B cell (primary cell): ENCODE results near the gene CHRNA4. TPM values are rescaled to one million over a fixed set of nuclear protein-coding genes. Genes with fewer than 3 reads are reported as not detected.

ENCODE experiments used
- ATAC-seq: fragments of 200-7000 bp; cut with Tn5 transposase; one replicate; pipeline ENCODE4 v1.10.0; 2021; ENCODE audit warnings: low read depth, mild to moderate bottlenecking, moderate number of reproducible peaks, moderate library complexity
- CTCF ChIA-PET: fragments of 350-600 bp; sonication (Branson Sonifier 250); formaldehyde crosslinking; loops from one replicate; lab custom pipeline; 2021; ENCODE audit warnings: antibody characterized with exemption, inconsistent platforms; lab: Charles Lee
- POLR2A ChIA-PET: fragments of 350-600 bp; sonication (Branson Sonifier 250); formaldehyde crosslinking; loops from one replicate; lab custom pipeline; 2021; ENCODE audit warnings: antibody characterized with exemption; lab: Charles Lee
- DNase-seq: peaks from one replicate; pipeline ENCODE4 v3.0.0; 2013
- H2AFZ ChIP-seq: 2 replicates; pipeline ENCODE4 v1.6.1; 2012; ENCODE audit warnings: mild to moderate bottlenecking, low read depth, low read length; ENCODE audit not compliant: insufficient read depth, poor library complexity, severe bottlenecking
- H3K27ac ChIP-seq, 2 donors: 1 replicate in 1 of 2; 2 replicates in 1 of 2; pipeline ENCODE4 v1.5.1; 2012 to 2013; ENCODE audit warnings: low read length in 2 of 2, mild to moderate bottlenecking in 2 of 2, moderate library complexity in 1 of 2
- H3K27me3 ChIP-seq, 4 experiments: fragments of 200-600 bp in 1 of 4; sonication (generic) in 1 of 4; replicated peaks in 1 of 4; 1 replicate in 2 of 4; 2 replicates in 2 of 4; pipeline versions ENCODE4 v1.6.1 to v1.7.0; 2013 to 2016; ENCODE audit warnings: low read length in 3 of 4, mild to moderate bottlenecking in 2 of 4, mixed read lengths in 1 of 4, moderate library complexity in 1 of 4; ENCODE audit not compliant: insufficient read depth in 4 of 4, control insufficient read depth in 3 of 4; ENCODE audit errors: control extremely low read depth in 1 of 4
- H3K36me3 ChIP-seq, 2 experiments: replicated peaks in 1 of 2; 1 replicate in 1 of 2; 2 replicates in 1 of 2; pipeline versions ENCODE4 v1.6.1 to v1.7.1; 2013; ENCODE audit warnings: low read length in 1 of 2; ENCODE audit not compliant: insufficient read depth in 2 of 2, control insufficient read depth in 1 of 2; ENCODE audit errors: control extremely low read depth in 1 of 2, extremely low read depth in 1 of 2
- H3K4me1 ChIP-seq, 2 donors: fragments of 200-600 bp in 1 of 2; sonication (generic) in 1 of 2; 1 replicate in 1 of 2; 2 replicates in 1 of 2; pipeline versions ENCODE4 v1.5.1 to v1.6.1; 2013 to 2017; ENCODE audit warnings: low read length in 2 of 2; ENCODE audit not compliant: control insufficient read depth in 2 of 2, insufficient read depth in 2 of 2
- H3K4me2 ChIP-seq: replicated peaks from 2 replicates; pipeline ENCODE3; 2012; ENCODE audit warnings: mild to moderate bottlenecking, low read depth, low read length; ENCODE audit not compliant: poor library complexity, severe bottlenecking
- H3K4me3 ChIP-seq, 5 experiments: fragments of 200-600 bp in 1 of 5; sonication (generic) in 1 of 5; 1 replicate in 3 of 5; 2 replicates in 2 of 5; pipeline versions ENCODE4 v1.5.1 to v1.7.0; 2011 to 2016; ENCODE audit warnings: low read length in 4 of 5, mild to moderate bottlenecking in 4 of 5, low read depth in 2 of 5, control low read depth in 1 of 5, moderate library complexity in 1 of 5; ENCODE audit not compliant: insufficient read depth in 1 of 5; ENCODE audit errors: control extremely low read depth in 1 of 5, extremely low read depth in 1 of 5
- H3K79me2 ChIP-seq: fragments of 200-600 bp; sonication (generic); one replicate; pipeline ENCODE4 v1.6.0; 2016; ENCODE audit warnings: low read length; ENCODE audit not compliant: control insufficient read depth, insufficient read depth
- H3K9ac ChIP-seq: fragments of 200-600 bp; sonication (generic); 2 replicates; pipeline ENCODE4 v1.6.1; 2017; ENCODE audit warnings: mild to moderate bottlenecking, low read length, moderate library complexity
- H3K9me3 ChIP-seq, 3 donors: one replicate each; pipeline versions ENCODE4 v1.6.1 to v1.7.1; 2013; ENCODE audit warnings: low read length in 2 of 3; ENCODE audit not compliant: control insufficient read depth in 2 of 3, insufficient read depth in 1 of 3; ENCODE audit errors: control extremely low read depth in 1 of 3
- H4K20me1 ChIP-seq: 2 replicates; pipeline ENCODE4 v1.6.0; 2012; ENCODE audit warnings: mild to moderate bottlenecking, low read length; ENCODE audit not compliant: insufficient read depth, control insufficient read depth, poor library complexity, severe bottlenecking
- H3K27ac Mint-ChIP-seq: one replicate; pipeline ENCODE4 v1.8.0; 2021; ENCODE audit warnings: mixed read lengths
- H3K27me3 Mint-ChIP-seq: one replicate; pipeline ENCODE4 v1.8.0; 2021; ENCODE audit warnings: mixed read lengths
- H3K4me1 Mint-ChIP-seq: one replicate; pipeline ENCODE4 v1.8.0; 2021; ENCODE audit warnings: mixed read lengths
- H3K4me3 Mint-ChIP-seq: one replicate; pipeline ENCODE4 v1.8.0; 2021; ENCODE audit warnings: mixed read lengths
- H3K9me3 Mint-ChIP-seq: one replicate; pipeline ENCODE4 v1.8.0; 2022; ENCODE audit warnings: mixed read lengths; ENCODE audit not compliant: insufficient read depth
- EZH2 ChIP-seq: IDR thresholded peaks from 2 replicates; pipeline ENCODE4 v1.6.1; 2012; ENCODE audit warnings: borderline replicate concordance, low read depth, mild to moderate bottlenecking, moderate library complexity, low read length; ENCODE audit not compliant: insufficient read depth, poor library complexity, severe bottlenecking
- WGBS: methylation state at CpG from one replicate; pipeline ENCODE4 v1.1.5; 2013; ENCODE audit warnings: missing lambda C conversion rate; ENCODE audit not compliant: insufficient coverage; 5-methylcytosine and 5-hydroxymethylcytosine counted together
- intact Hi-C: fragments of 100-400 bp; cut with micrococcal nuclease; formaldehyde crosslinking; loops from one replicate; pipeline ENCODE4 v1.10.0; 2022
- polyA plus RNA-seq: library from polyadenylated mRNA; depleted of rRNA; stranded (reverse); fragments of >200 nt; gene quantifications from 2 replicates; pipeline ENCODE4 v1.2.3, GENCODE V29; 2012
- total RNA-seq, 2 donors: library from RNA; stranded (reverse); fragments of 120-200 nt in 1 of 2; gene quantifications; 1 replicate in 1 of 2; 2 replicates in 1 of 2; pipeline versions ENCODE4 v1.2.3 to v1.2.4, GENCODE V29; 2013 to 2022
- TF ChIP-seq, protein P1 (sequence below): fragments of 200-600 bp; IDR thresholded peaks from one replicate; pipeline ENCODE4 v1.8.0; 2022; ENCODE audit warnings: antibody characterized with exemption, mild to moderate bottlenecking

The CHRNA4 gene
- total and polyA plus RNA-seq, 2 donors (not counting 1 experiment from before 2014, with no cell fraction given) = not detected

DNA sequence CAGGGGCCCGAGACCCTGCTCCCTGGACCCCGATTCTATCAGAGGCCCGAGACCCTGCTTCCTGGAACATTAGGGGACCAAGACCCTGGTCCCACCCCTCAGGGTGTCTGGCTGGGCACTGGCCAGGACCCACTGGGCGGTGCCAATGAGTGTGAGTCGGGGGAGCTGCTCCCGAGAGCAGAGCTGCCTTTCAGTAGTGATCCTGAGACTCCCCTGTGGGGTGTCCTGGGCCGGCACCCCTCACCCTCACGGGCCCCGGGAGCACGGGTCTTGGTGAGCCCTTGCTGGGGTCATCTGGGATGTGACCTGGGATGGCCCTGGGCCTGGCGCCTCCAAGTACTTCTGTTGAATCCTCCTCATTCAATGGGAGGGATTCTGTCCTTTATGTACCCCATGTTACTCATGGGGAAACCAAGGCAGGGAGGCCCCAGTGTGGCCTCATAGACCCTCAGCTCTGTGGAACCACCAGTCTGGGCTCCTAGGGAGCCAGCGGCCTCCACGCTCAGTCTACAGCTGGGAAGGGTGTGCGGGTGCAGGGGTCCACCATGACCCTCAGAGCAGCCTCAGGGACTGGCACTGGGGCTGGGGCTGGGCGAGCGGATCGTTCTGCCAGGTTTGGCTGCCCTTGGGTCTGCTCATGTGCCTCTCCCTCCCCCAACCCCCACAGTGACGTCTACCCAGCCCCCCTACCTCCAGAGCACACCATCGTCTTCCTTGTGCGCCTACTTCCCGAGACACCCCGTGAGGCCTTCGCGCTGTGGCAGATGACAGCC lies 42.6 kb downstream of the CHRNA4 start:
- H3K9ac ChIP-seq = no peak overlapping the region
- H3K9me3 ChIP-seq = peaks cover 0 to 3% (median 0%) of the 10 kb centered on the region in 3 donors
- H3K27ac Mint-ChIP-seq = no peak overlapping the region
- no peaks in the 10 kb centered on the region for H3K4me1 Mint-ChIP-seq
- H3K79me2 ChIP-seq = no peaks in the 10 kb centered on the region
- WGBS = 92% methylated on average over 22 of the region's 24 CpGs
- no peaks in the 10 kb centered on the region for H3K36me3 ChIP-seq
- TF ChIP-seq, protein P1, sequence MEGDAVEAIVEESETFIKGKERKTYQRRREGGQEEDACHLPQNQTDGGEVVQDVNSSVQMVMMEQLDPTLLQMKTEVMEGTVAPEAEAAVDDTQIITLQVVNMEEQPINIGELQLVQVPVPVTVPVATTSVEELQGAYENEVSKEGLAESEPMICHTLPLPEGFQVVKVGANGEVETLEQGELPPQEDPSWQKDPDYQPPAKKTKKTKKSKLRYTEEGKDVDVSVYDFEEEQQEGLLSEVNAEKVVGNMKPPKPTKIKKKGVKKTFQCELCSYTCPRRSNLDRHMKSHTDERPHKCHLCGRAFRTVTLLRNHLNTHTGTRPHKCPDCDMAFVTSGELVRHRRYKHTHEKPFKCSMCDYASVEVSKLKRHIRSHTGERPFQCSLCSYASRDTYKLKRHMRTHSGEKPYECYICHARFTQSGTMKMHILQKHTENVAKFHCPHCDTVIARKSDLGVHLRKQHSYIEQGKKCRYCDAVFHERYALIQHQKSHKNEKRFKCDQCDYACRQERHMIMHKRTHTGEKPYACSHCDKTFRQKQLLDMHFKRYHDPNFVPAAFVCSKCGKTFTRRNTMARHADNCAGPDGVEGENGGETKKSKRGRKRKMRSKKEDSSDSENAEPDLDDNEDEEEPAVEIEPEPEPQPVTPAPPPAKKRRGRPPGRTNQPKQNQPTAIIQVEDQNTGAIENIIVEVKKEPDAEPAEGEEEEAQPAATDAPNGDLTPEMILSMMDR = no peak
- TF ChIP-seq EZH2 = no peak
- no peaks in the 10 kb centered on the region for H4K20me1 ChIP-seq
- intact Hi-C loops = no loop called here
- no peak overlapping the region for H3K4me3 Mint-ChIP-seq
- no peaks in the 10 kb centered on the region for H3K4me1 ChIP-seq
- H3K27me3 ChIP-seq = peaks cover 0 to 2% (median 0%) of the 10 kb centered on the region in 4 experiments
- H3K27me3 Mint-ChIP-seq = peaks cover under 1% of the 10 kb centered on the region
- ATAC-seq = no peak
- no peak for DNase-seq
- ChIA-PET CTCF (no interaction called here), POLR2A (no interaction called here)
- H3K4me3 ChIP-seq = no peak overlapping the region
- no peak overlapping the region for H3K4me2 ChIP-seq
- H3K27ac ChIP-seq = no peak overlapping the region
- no peak overlapping the region for H2AFZ ChIP-seq
- no peaks in the 10 kb centered on the region for H3K9me3 Mint-ChIP-seq

DNA sequence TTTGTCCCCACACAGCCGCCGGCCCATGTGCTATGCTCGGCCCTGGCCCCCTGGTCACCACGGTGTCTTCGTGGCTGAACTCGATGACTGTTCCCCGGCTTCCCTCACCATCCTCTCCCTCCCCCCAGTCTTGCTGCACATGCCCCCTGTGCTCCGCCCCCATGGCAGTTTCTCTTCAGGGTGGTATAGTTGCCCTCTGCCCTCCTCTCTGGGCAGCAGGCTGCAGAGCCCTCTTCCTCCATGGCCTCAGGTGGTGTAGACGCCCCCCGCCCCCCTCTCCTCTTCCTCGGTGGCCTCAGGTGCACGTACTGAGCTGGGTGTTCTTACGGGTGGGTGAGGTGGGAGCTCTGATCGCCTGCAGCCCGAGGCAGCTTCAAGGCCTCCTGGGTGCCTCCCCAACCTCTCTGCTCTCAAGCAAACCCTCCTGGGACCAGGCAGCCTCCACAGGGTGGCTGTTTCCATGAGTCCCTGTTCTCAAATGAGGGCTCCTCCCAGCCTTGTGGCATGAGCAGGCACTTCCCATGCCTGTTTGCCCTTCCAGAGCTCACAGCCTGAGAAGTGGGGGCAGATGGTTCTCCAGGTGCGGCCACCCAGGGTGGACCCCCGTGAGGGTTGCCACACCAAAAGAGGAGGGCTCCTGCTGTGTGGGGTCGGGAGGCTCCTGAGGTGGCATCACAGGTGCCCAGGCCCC lies 43.4 kb downstream of the CHRNA4 start:
- peaks cover 0 to 3% (median 0%) of the 10 kb centered on the region in 3 donors for H3K9me3 ChIP-seq
- WGBS = 85% methylated on average over 14 of the region's 18 CpGs
- H3K9ac ChIP-seq = no peak overlapping the region
- Mint-ChIP-seq H3K4me3 (no peak overlapping the region), H3K27ac (no peak overlapping the region), H3K27me3 (no peaks in the 10 kb centered on the region), H3K9me3 (no peaks in the 10 kb centered on the region), H3K4me1 (no peaks in the 10 kb centered on the region)
- intact Hi-C loops = no loop called here
- peaks cover 0 to 4% (median 0%) of the 10 kb centered on the region in 4 experiments for H3K27me3 ChIP-seq
- ChIA-PET POLR2A (no interaction called here), CTCF (interaction anchor here (1.3 kb wide), 1 partner anchor 64 kb away, joined by 3 read pairs; no protein-coding TSS in a partner anchor)
- no peaks in the 10 kb centered on the region for H3K79me2 ChIP-seq
- no peak overlapping the region for H3K27ac ChIP-seq
- H2AFZ ChIP-seq = no peak overlapping the region
- no peak for ATAC-seq
- no peaks in the 10 kb centered on the region for H3K4me1 ChIP-seq
- no peak overlapping the region for H3K4me3 ChIP-seq
- TF ChIP-seq EZH2 = no peak
- TF ChIP-seq, protein P1 = no peak
- H3K4me2 ChIP-seq = no peak overlapping the region
- DNase-seq = no peak
- H3K36me3 ChIP-seq = no peaks in the 10 kb centered on the region
- no peaks in the 10 kb centered on the region for H4K20me1 ChIP-seq
